HG02885 (cell line): ENCODE results near the gene CCDC38.
"Not testable (repeated sequence)": the region's sequence is repeated elsewhere in the genome, so short reads cannot be mapped to it uniquely, and the experiment has no call there.

Source experiments
- ATAC-seq: cut with Tn5 transposase; IDR thresholded peaks from one replicate; pipeline ENCODE4 v1.9.1; 2021; ENCODE audit warnings: mild to moderate bottlenecking; ENCODE audit not compliant: unreplicated experiment, poor library complexity

The CCDC38 gene

DNA sequence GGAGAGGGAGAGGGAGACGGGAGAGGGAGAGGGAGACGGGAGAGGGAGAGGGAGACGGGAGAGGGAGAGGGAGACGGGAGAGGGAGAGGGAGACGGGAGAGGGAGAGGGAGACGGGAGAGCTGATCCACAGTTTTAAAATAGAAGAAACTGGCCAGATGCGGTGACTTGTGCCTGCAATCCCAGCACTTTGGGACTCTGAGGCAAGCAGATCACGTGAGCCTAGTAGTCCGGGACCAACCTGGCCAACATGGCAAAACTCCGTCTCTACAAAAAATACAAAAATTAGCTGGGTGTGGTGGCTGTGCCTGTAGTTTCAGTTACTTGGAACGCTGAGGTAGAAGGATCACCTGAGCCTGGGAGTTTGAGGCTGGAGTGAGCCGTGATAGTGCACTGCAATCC is 100.0 kb downstream of the CCDC38 start:
- ATAC-seq: not testable (repeated sequence)

DNA sequence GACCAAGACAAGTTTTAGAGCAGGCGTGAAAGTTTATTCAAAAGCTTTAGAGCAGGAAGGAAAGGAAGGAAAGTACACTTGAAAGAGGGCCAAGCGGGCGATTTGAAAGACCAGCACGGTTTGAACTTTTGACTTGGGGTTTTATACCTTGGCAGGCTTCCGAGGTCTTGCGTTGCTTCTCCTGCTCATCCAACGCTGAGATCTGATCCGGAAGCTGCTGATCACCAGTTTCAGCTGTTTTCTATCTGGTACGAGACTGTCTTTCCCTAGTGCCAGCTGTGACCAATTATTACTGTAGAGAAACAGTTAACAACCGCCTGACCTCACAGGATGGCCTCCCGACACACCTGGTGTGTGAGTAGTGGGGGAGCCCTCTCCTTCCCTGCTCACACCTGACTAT is 104.3 kb downstream of the CCDC38 start:
- ATAC-seq: no peak

DNA sequence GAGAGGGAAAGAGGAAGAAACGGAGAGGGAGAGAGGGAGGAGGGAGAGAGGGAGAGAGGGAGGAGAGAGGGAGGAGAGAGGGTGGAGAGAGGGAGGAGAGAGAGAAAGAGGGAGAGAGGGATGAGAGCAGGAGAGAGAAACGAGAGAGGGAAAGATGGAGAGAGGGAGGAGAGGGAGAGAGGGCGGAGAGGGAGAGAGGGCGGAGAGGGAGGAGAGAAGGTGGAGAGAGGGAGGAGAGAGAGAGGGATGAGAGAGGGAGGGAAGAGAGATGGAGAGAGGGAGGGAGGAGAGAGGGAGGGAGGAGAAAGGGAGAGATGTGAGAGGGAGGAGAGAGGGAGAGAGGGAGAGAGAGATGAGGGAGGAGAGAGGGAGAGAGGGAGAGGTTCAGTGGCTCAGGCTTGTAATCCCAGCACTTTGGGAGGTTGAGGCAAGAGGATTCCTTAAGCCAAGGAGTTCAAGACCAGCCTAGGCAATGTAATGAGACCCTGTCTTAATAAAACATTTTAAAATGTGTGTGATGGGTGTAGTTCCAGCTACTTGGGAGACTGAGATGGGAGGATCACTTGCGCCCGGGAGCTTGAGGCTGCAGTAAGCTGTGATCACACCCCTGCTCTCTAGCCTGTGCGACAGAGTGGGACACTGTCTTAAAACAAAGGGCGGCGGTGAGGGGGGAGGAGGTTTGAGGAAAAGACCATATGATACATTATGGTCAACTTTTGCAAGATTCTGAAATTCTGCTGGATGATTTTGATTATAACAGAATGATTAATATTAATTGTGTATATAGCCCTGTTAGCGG is 105.0 kb downstream of the CCDC38 start:
- no peak for ATAC-seq

- no peak for ATAC-seq
Measured at GRCh38 chr12:95836630-95837239, 105.7 kb downstream of the CCDC38 start.

DNA sequence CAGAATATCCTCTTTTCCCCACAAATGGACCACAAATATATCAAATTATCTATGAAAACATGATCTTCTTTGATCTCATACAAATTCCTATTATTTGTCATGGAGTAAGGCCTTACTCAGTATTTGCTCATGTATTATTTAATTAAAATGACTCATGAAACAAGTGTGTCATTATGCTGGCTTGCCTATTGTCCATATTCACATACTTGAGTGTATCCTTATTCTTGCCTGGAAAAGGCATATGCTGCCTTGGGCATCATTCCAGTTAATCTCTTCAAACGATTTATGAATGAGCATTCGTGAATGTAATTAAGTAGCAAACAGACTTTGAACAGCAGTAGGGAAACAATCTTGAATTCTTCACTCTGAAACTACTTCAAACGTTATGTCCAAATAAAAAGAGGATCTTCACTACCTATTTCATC is 106.2 kb downstream of the CCDC38 start:
- ATAC-seq: no peak

- no peak for ATAC-seq
Measured at GRCh38 chr12:95834572-95834971, 107.8 kb downstream of the CCDC38 start.

GRCh38 chr12:95830335-95831089 is 111.9 kb downstream of the CCDC38 start:
- no peak for ATAC-seq

- no peak for ATAC-seq
Measured at GRCh38 chr12:95829395-95829794, 113.0 kb downstream of the CCDC38 start.

GRCh38 chr12:95820096-95820703 is 122.2 kb downstream of the CCDC38 start:
- no peak for ATAC-seq
